Mucosa of descending colon (tissue), 3 donors: ENCODE data around the gene PPIL4. TPM values are rescaled to one million over a fixed set of nuclear protein-coding genes. Genes with fewer than 3 reads are reported as not detected.
"Not testable (repeated sequence)": the region's sequence is repeated elsewhere in the genome, so short reads cannot be mapped to it uniquely, and the experiment has no call there.

Source experiments
- ATAC-seq: fragments of 200-7000 bp; cut with Tn5 transposase; one replicate; pipeline ENCODE4 v1.9.1; 2020; ENCODE audit warnings: mild to moderate bottlenecking, moderate library complexity
- DNase-seq, 3 donors: peaks; one replicate each; pipeline ENCODE4 v3.0.0-alpha.2; 2020
- H3K36me3 ChIP-seq: fragments of 200-600 bp; one replicate; pipeline ENCODE4 v1.8.0; 2021; ENCODE audit warnings: low read depth, mild to moderate bottlenecking
- H3K4me1 ChIP-seq: fragments of 200-600 bp; one replicate; pipeline ENCODE4 v1.8.0; 2021; ENCODE audit warnings: low read depth, mild to moderate bottlenecking
- H3K4me3 ChIP-seq: fragments of 200-600 bp; one replicate; pipeline ENCODE4 v1.8.0; 2021; ENCODE audit warnings: mild to moderate bottlenecking
- H3K9me3 ChIP-seq: fragments of 200-600 bp; one replicate; pipeline ENCODE4 v1.8.0; 2021; ENCODE audit warnings: mild to moderate bottlenecking
- CTCF ChIP-seq: fragments of 200-600 bp; IDR thresholded peaks from one replicate; pipeline ENCODE4 v1.8.0; 2022; ENCODE audit warnings: antibody characterized with exemption, mild to moderate bottlenecking
- intact Hi-C, 2 donors: fragments of 100-400 bp; cut with DNase I in 1 of 2; cut with micrococcal nuclease in 1 of 2; formaldehyde crosslinking; loops; one replicate each; pipeline versions ENCODE4 v1.11.0 to v1.11.1; 2022; cut with DNase I, micrococcal nuclease
- total RNA-seq, 3 donors: library from RNA; stranded (reverse); fragmentation: NEBNext Ultra II Directional in 2 of 3; extraction: Animal tissue kit (Norgen Biotek cat#: 25700) in 2 of 3; gene quantifications; one replicate each; pipeline versions ENCODE4 v1.2.1 to v1.2.4, GENCODE V29; 2021 to 2023
- donor health status: DM: no; HTN: no; CAD: no; lungs with moderate emphysema.
- donor health status: DM: no; HTN: no; CAD: no.
- donor health status: DM: no; HTN: yes; CAD: no.

The PPIL4 gene
- total RNA-seq, 3 donors from 2014 or later, result 16.4 to 25.6 (median 21.5) TPM

GRCh38 chr6:149497365-149497764 is 48.5 kb downstream of the PPIL4 start:
- TF ChIP-seq CTCF, result no peak
- ATAC-seq (no peak), DNase-seq (no peak)
- no peak overlapping the region for H3K4me3 ChIP-seq
- intact Hi-C loops, result no loop called here
- no peaks in the 10 kb centered on the region for H3K36me3 ChIP-seq
- H3K4me1 ChIP-seq, result peaks cover 19% of the 10 kb centered on the region
- no peaks in the 10 kb centered on the region for H3K9me3 ChIP-seq

DNA sequence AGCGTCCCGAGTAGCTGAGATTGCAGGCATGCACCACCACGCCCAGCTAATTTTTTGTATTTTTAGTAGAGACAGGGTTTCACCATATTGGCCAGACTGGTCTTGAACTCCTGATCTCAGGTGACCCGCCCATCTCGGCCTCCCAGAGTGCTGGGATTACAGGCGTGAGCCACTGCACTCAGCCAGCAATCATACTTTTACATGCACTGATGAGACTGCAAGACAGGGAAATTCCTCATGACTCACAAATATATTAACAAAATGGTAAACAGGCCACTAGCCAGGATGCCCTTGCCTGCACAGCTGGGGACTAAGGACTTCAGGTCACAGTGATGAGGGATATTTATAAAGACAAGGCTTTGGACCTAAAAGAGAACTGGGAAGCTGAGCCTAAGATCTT is 49.2 kb downstream of the PPIL4 start:
- H3K36me3 ChIP-seq, H3K4me3 ChIP-seq, intact Hi-C loops, H3K9me3 ChIP-seq: not testable (repeated sequence)
- DNase-seq (peak in 1 of 3 donors; percentile 58), ATAC-seq (peak; percentile 41)
- peaks cover 19% of the 10 kb centered on the region for H3K4me1 ChIP-seq

- H3K9me3 ChIP-seq, H3K36me3 ChIP-seq, DNase-seq, H3K4me3 ChIP-seq, ATAC-seq, intact Hi-C loops: not testable (repeated sequence)
- H3K4me1 ChIP-seq, result peaks cover 19% of the 10 kb centered on the region
These were observed 50.4 kb downstream of the PPIL4 start for GRCh38 chr6:149495349-149496016.

GRCh38 chr6:149494810-149495209 is 51.0 kb downstream of the PPIL4 start:
- H3K36me3 ChIP-seq, intact Hi-C loops, ATAC-seq, DNase-seq, H3K4me3 ChIP-seq, H3K9me3 ChIP-seq: not testable (repeated sequence)
- H3K4me1 ChIP-seq, result peaks cover 19% of the 10 kb centered on the region

DNA sequence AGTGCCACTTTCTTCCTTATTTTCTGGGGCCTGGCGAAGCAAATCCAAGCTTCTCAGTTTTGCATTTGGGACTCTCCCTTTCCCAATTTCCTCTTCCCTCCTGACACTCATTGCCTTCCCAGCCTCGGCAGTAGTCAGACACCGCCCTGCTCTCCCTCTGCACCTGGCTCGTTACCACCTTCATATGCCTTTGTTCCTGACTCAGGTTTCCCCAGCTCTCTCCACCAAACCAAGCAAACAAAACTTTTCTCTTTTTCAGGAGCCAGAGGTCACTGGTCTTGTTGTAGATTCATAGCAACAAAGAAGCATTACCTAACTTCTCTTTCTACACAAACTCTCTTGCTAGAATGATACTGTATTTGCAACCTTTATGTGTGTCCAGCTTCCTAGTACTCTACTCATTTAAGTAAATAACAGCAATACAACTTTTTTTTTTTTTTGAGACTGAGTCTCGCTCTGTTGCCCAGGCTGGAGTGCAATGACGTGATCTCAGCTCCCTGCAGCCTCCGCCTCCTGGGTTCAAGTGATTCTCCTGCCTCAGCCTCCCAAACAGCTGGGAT is 52.0 kb downstream of the PPIL4 start:
- H3K36me3 ChIP-seq, result no peaks in the 10 kb centered on the region
- intact Hi-C loops, result no loop called here
- ATAC-seq, result peak; percentile 91
- no peak for TF ChIP-seq CTCF
- no peak overlapping the region for H3K4me3 ChIP-seq
- H3K4me1 ChIP-seq, result peaks cover 11% of the 10 kb centered on the region
- no peaks in the 10 kb centered on the region for H3K9me3 ChIP-seq
- peak in 1 of 3 donors; percentile 53 for DNase-seq

DNA sequence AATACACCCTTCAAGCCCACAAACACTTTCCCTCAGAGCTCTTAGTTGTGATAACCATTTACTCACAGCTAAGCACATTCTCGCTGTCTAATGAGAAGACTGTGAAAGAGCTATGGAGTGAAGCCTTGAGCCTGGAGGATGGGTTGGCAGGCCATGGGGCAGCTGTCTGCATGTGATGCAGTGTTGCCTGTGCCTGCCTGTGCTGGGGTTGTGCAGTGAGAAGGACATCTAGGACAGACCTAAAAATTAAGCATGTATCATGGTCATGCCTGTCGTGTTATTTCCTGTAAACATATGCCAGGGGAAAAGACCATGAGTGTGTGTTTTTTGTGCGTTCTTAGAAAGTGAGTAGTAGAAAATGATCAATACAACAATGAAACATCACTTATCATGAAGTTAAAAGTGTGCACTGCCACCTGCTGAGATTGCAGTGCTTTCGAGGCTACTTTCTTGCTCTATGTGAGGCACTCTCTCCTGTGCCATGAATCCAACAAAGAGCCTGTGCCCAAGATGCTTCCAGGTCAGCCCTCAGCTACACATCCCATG is 53.0 kb downstream of the PPIL4 start:
- intact Hi-C loops, result no loop called here
- H3K4me3 ChIP-seq, result no peak overlapping the region
- no peak for TF ChIP-seq CTCF
- DNase-seq (no peak), ATAC-seq (no peak)
- no peaks in the 10 kb centered on the region for H3K9me3 ChIP-seq
- no peaks in the 10 kb centered on the region for H3K36me3 ChIP-seq
- peaks cover 6% of the 10 kb centered on the region for H3K4me1 ChIP-seq

DNA sequence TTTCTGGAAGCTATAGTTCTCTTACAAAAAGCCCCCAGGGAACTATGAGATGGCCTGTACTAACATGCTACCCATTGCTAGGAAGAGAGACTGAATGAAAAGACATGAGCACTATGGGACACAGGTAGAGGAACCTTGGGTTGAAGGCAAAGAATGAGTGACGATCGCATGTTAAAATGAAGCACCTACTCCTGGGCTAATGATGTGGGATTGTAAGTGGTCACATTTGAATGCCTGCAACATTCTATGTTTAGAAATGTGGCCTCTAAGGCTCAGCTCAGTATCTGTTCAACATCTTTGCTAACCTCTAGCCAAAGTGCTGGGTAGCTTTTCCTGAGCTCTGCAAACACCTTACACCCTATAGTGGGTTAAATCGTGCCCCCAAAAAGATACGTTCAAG is 55.9 kb downstream of the PPIL4 start:
- H3K4me1 ChIP-seq, result peaks cover 8% of the 10 kb centered on the region
- intact Hi-C loops, result no loop called here
- no peak overlapping the region for H3K4me3 ChIP-seq
- no peaks in the 10 kb centered on the region for H3K36me3 ChIP-seq
- TF ChIP-seq CTCF, result no peak
- DNase-seq, result no peak
- no peak for ATAC-seq
- no peaks in the 10 kb centered on the region for H3K9me3 ChIP-seq
